ENCODE measurements around the gene EME1.

The EME1 gene

DNA sequence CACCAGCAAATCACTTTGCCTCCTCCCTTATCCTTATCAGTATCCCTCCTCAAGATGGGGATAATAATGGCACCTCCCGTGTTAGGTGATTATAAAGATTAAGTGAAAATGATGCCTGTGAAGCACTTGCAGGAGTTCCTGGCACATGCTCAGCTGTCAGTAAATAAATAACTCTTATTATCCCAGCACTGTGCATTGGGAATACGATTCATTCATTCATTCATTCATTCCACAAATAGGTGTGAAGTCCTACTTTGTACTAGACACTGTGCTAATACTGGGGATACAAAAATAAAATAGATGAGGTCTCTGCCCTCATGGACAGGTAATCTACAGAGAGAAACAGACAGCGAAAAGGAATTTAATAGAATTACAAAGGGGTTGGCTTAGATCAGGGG, 25.1 kb upstream of the EME1 start:
- no peak for DNase-seq (ENCODE audit: low read depth in 2 of 2)

GRCh38 chr17:50348522-50349242, 24.3 kb upstream of the EME1 start:
- no peak for DNase-seq (ENCODE audit: low read depth in 2 of 2)

DNA sequence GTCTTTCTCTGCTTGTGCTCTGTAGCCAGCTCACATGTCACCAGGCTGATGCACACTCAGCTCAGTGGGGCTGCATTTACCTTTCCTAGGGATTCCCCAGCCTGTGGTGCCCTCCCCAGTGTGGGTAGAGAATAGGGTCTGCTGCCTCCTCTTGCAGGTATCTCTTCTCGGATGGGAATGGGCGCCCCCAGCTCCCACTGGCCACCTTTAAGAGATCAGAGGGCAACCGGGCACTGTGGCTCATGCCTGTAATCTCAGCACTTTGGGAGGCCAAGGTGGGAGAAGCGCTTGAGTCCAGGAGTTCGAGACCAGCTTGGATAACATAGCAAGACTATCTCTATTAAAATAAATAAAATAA, 23.8 kb upstream of the EME1 start:
- DNase-seq (ENCODE audit: low read depth in 2 of 2): no peak

DNA sequence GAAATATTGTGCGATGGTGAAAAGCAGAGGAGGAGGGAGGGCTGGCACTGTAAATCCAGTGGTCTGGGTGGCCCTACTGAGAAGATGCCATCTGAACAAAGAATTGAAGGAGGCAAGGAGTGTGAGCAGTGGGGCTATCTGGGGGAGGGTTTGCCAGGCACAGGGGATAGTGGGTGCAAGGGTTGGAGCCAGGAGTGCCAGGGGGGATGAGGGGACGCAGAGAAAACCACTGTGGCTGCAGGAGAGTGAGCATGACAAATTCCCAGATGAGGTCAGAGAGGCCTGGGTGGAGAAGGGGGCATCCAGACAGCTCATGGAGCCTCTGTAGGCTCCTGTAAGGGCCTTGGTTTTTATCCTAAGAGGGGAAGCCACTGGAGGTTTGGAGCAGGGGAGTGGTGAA, 22.3 kb upstream of the EME1 start:
- DNase-seq (ENCODE audit: low read depth in 2 of 2): no peak

DNA sequence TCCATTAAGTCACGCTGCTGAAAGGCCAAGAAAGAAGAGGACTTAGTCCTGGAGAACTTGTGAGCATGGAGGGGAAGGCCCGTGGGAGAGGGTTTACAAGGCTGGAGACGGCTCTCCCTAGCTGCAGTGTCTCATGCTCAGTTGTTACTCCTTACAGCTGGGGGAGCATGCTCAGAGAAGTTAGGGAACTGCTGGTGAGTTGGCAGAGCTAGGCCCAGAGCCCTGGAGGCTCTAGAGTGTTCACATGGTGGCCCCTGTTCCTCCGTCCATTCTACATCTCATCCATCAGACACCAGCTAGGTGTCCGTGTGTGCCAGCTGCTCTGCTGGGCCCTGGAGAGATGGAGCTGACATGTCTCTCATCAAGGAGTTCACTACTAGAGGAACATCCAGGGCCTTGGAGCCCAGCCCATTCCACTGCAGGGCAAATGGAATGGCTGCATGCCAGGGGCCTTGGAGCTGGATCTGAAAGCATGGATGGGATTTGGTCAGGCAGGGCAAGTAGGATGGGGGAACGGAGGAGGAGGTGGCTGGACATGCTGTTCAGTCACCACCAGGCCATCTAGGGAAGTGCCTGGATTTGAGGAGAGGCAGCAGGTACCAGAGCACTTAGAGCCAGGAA, 20.8 kb upstream of the EME1 start:
- DNase-seq (ENCODE audit: low read depth in 2 of 2): no peak

DNA sequence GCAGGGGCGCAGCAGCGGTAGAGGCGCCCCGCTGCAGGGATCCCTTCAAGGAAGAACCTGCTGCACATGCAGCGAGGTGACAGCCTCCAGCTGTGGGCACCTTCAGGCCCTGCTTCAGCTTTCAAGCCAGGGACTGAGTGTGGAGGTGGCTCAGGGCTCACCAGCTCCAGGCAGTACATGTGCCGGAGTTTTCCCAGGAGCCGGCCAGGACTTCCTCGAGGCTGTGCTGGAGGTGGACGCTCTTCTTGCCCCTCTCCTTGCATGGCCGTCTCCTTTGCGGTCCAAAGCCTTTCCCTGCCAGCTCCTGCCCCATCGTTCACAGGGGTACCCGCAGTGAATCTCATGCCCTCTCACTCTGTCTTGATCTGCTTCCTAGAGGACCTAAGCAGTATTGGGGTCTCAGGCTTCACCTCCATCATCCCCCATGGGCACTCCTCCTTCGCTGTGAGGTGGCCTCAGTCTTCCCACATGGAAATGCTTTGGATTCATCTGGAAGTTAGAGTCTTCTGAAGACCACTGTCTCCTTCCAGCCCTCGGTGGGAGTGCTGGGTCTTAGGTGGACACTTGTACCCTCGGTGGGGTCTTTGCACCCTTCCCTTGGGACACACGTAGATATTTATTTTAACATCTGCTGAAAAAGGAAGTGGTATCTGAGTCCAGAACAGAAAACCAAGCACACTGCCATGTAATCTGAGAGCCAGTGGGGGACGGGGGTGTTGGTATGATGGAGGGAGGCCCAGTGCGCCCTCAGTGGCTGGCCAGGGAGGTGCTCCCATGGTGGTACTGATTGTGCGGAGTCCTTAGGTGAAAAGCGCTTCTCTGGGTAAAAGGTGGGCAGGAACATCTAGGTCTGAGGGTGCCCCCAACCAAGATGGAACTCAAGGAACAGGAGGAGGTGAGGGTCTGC, 20.1 kb upstream of the EME1 start:
- no peak for DNase-seq (ENCODE audit: low read depth in 2 of 2)

- no peak for DNase-seq (ENCODE audit: low read depth in 2 of 2)
These were observed 19.3 kb upstream of the EME1 start for GRCh38 chr17:50353600-50354195.

DNA sequence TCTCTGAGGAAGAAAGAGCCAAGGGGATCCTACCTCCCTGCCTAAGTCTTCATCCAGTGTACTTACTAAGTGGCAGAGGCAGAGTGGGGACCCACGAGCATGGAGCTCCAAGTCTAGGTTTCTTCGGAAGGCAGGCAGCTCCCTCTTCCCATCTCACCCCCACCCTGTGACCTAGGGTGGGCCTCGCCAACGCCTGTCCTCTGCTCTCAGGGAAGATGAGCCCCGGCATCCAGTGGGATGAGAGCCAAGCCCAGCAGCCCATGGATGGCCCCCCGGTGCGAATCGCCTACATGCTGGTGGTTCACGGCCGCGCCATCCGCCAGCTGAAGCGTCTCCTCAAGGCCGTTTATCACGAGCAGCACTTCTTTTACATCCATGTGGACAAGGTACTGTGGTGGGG, 18.8 kb upstream of the EME1 start:
- DNase-seq (ENCODE audit: low read depth in 2 of 2): no peak

GRCh38 chr17:50354776-50355175, 18.3 kb upstream of the EME1 start:
- DNase-seq (ENCODE audit: low read depth in 2 of 2): no peak

GRCh38 chr17:50355336-50355700, 17.7 kb upstream of the EME1 start:
- DNase-seq (ENCODE audit: low read depth in 2 of 2): no peak

DNA sequence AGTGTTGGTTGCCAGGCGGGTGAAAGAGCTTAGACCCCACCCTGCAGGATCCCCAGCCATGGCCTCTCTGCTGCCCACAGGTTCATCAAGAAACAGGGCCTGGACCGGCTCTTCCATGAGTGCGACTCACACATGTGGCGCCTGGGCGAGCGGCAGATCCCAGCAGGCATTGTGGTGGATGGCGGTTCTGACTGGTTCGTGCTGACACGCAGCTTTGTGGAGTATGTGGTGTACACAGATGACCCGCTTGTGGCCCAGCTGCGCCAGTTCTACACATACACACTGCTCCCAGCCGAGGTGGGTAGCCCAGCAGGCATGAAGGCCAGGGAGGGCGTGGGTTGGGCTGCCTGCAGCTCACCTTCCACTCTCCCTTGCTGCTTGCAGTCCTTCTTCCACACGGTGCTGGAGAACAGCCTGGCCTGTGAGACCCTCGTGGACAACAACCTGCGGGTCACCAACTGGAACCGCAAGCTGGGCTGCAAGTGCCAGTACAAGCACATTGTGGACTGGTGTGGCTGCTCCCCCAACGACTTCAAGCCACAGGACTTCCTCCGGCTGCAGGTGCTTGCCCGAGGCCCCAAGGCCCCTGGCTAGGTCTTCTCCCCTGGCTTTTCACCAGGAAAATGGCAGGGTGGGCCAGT, 17.2 kb upstream of the EME1 start:
- DNase-seq (ENCODE audit: low read depth in 2 of 2): no peak

DNA sequence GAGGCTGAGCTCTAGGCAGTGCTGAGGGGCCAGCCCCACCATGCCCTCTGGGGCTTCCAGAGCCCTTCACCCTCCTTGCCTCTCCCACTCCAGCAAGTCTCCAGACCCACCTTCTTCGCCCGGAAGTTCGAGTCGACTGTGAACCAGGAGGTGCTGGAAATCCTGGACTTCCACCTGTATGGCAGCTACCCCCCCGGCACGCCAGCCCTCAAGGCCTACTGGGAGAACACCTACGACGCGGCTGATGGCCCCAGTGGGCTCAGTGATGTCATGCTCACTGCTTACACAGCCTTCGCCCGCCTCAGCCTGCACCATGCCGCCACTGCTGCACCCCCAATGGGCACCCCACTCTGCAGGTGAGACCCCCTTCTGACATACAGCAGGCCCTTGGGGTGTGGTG, 16.6 kb upstream of the EME1 start:
- no peak for DNase-seq (ENCODE audit: low read depth in 2 of 2)

DNA sequence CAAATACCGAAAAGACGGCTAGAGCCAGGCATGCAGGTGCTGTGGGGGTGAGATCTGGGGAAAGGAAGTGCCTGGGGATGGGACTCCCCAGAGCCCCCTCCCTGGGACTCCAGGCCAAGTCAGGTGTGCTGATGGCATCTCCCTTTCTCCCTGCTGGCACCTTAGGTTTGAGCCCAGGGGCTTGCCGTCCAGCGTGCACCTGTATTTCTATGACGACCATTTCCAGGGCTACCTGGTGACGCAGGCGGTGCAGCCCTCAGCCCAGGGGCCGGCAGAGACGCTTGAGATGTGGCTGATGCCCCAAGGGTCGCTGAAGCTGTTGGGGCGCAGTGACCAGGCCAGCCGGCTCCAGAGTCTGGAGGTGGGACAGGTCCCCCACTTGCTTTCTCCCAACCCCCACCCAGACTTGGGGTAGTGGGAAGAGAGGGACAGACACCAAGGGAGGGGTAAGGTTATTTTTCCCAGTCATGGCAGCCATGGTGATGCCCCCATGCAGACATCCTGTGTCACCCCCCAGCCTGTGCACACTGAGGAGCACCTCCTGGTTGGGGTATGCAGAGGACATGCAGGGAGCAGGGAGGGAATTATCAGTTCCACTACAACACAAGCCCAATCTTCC, 16.0 kb upstream of the EME1 start:
- no peak for DNase-seq (ENCODE audit: low read depth in 2 of 2)

DNA sequence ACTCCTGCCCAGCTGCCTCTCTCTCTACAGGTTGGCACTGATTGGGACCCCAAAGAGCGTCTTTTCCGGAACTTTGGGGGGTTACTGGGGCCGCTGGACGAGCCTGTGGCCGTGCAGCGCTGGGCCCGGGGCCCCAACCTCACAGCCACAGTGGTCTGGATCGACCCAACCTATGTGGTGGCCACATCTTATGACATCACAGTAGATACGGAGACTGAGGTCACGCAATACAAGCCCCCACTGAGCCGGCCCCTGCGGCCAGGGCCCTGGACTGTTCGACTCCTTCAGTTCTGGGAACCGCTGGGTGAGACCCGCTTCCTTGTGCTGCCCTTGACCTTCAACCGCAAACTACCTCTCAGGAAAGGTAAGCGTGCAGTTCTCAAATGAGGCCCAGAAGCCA, 14.9 kb upstream of the EME1 start:
- no peak for DNase-seq (ENCODE audit: low read depth in 2 of 2)

- DNase-seq (ENCODE audit: low read depth in 2 of 2): no peak
These were observed 13.9 kb upstream of the EME1 start for GRCh38 chr17:50359005-50359699.

GRCh38 chr17:50359998-50360461, 13.0 kb upstream of the EME1 start:
- no peak for DNase-seq (ENCODE audit: low read depth in 2 of 2)

GRCh38 chr17:50360486-50361115, 12.4 kb upstream of the EME1 start:
- no peak for DNase-seq (ENCODE audit: low read depth in 2 of 2)

GRCh38 chr17:50361561-50362480, 11.2 kb upstream of the EME1 start:
- DNase-seq (ENCODE audit: low read depth in 2 of 2): peak; percentile 12 to 17

DNA sequence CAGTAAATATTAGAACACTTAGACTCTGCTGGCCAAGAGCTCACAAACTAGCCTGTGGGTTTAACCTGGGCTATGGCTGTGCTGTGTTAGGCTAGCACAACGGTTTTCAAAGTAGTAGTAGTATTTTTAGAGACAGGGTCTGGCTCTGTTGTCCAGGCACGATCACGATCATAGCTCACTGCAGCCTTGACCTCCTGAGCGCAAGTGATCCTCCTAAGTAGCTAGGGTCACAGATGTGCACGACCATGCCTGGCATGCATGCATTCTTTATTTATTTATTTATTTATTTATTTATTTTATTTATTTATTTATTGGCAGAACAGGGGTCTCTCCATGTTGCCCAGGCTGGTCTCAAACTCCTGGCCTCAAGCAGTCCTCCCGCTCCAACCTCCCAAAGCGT, 10.4 kb upstream of the EME1 start:
- DNase-seq (ENCODE audit: low read depth in 2 of 2): no peak

All from stimulated activated CD8-positive, alpha-beta memory T cell treated with anti-CD3 and anti-CD28 coated beads, Interleukin-15, amount 100 ng/mL, for 4 hours (primary cell).